Body of pancreas (tissue), 4 donors: ENCODE measurements around the gene COPS3. TPM values are rescaled to one million over a fixed set of nuclear protein-coding genes. Genes with fewer than 3 reads are reported as not detected.

Experiments
- ATAC-seq: fragments of 150-250 bp; one replicate; pipeline ENCODE4 v1.9.1; 2016
- DNase-seq, 4 donors: peaks; one replicate each; pipeline ENCODE4 v3.0.0-alpha.2; 2019
- H3K27ac ChIP-seq, 4 donors: fragments of 200-600 bp; sonication (generic); 1 replicate in 3 of 4; 2 replicates in 1 of 4; pipeline versions ENCODE4 v1.5.1 to v1.6.1; 2016 to 2019; ENCODE audit warnings: mild to moderate bottlenecking in 1 of 4, mixed read lengths in 1 of 4, moderate library complexity in 1 of 4
- H3K27me3 ChIP-seq, 2 donors: fragments of 200-600 bp; sonication (generic); one replicate each; pipeline ENCODE4 v1.6.0; 2016; ENCODE audit warnings: mild to moderate bottlenecking in 1 of 2
- H3K36me3 ChIP-seq, 2 donors: fragments of 200-600 bp; sonication (generic); replicated peaks in 1 of 2; 2 replicates each; pipeline ENCODE4 v1.5.1; 2016; ENCODE audit warnings: low read depth in 2 of 2; ENCODE audit not compliant: insufficient read depth in 1 of 2
- H3K4me1 ChIP-seq: fragments of 200-600 bp; sonication (generic); one replicate; pipeline ENCODE4 v1.6.0; 2016
- H3K4me3 ChIP-seq, 2 donors: fragments of 200-600 bp; sonication (generic); 1 replicate in 1 of 2; 2 replicates in 1 of 2; pipeline ENCODE4 v1.5.1; 2016 to 2019
- H3K9me3 ChIP-seq, 3 donors: fragments of 200-600 bp; sonication (generic); 1 replicate in 2 of 3; 2 replicates in 1 of 3; pipeline ENCODE4 v1.5.1; 2016
- CTCF ChIP-seq, 7 experiments: fragments of 450-650 bp in 4 of 7; fragments of 200-600 bp in 3 of 7; sonication (generic) in 3 of 7; IDR thresholded peaks; one replicate each; pipeline ENCODE4 v1.5.1; 2016 to 2019; ENCODE audit warnings: antibody characterized with exemption in 7 of 7
- POLR2A ChIP-seq, 3 donors: fragments of 450-650 bp; IDR thresholded peaks; one replicate each; pipeline ENCODE4 v1.6.1; 2016; ENCODE audit warnings: antibody characterized with exemption in 3 of 3, mild to moderate bottlenecking in 2 of 3
- WGBS, 2 donors: methylation state at CpG; one replicate each; pipeline ENCODE4 v1.1.5; 2017; 5-methylcytosine and 5-hydroxymethylcytosine counted together
- intact Hi-C: fragments of 100-400 bp; cut with DNase I; formaldehyde crosslinking; loops from one replicate; pipeline ENCODE4 v1.15.1; 2023
- total RNA-seq, 2 donors: library from RNA; depleted of rRNA; stranded (reverse); fragments of >200 nt; gene quantifications; one replicate each; pipeline ENCODE4 v1.1.0, GENCODE V29; 2016

The COPS3 gene
- total RNA-seq, 2 donors from 2014 or later, result 23.1 to 29.8 TPM

GRCh38 chr17:17298108-17298507 is 17.1 kb upstream of the COPS3 start:
- Histone ChIP-seq H3K4me3 (no peak overlapping the region), H3K9me3 (no peaks in the 10 kb centered on the region), H3K27ac (no peak overlapping the region), H3K36me3 (no peaks in the 10 kb centered on the region), H3K4me1 (peaks cover 10% of the 10 kb centered on the region), H3K27me3 (no peaks in the 10 kb centered on the region)
- ATAC-seq (no peak), DNase-seq (no peak)
- no peak for TF ChIP-seq CTCF (IDR thresholded peaks at IDR 0.05)
- no peak for TF ChIP-seq POLR2A (IDR thresholded peaks at IDR 0.05)
- intact Hi-C loops, result no loop called here
- 51 to 54% methylated on average over 3 of the region's 3 CpGs for WGBS, 2 donors

- intact Hi-C loops, result no loop called here
- no peak for DNase-seq
- Histone ChIP-seq H3K36me3 (no peaks in the 10 kb centered on the region), H3K4me3 (no peak overlapping the region), H3K9me3 (no peaks in the 10 kb centered on the region), H3K27me3 (no peaks in the 10 kb centered on the region), H3K27ac (no peak overlapping the region), H3K4me1 (peaks cover 10% of the 10 kb centered on the region)
- no peak for TF ChIP-seq POLR2A (IDR thresholded peaks at IDR 0.05)
- TF ChIP-seq CTCF (IDR thresholded peaks at IDR 0.05), result no peak
- WGBS, 2 donors, result 92 to 98% methylated on average over 3 of the region's 3 CpGs
- no peak for ATAC-seq
Measured at GRCh38 chr17:17297217-17297616, 16.2 kb upstream of the COPS3 start.

GRCh38 chr17:17295141-17295540 is 14.1 kb upstream of the COPS3 start:
- DNase-seq (no peak), ATAC-seq (no peak)
- Histone ChIP-seq H3K4me1 (no peaks in the 10 kb centered on the region), H3K9me3 (no peaks in the 10 kb centered on the region), H3K27ac (no peak overlapping the region), H3K4me3 (no peak overlapping the region), H3K27me3 (no peaks in the 10 kb centered on the region), H3K36me3 (no peaks in the 10 kb centered on the region)
- intact Hi-C loops, result no loop called here
- WGBS, 2 donors, result 91 to 97% methylated on average over 4 of the region's 4 CpGs
- TF ChIP-seq CTCF (IDR thresholded peaks at IDR 0.05) (no peak), POLR2A (IDR thresholded peaks at IDR 0.05) (no peak)

- intact Hi-C loops, result no loop called here
Measured at GRCh38 chr17:17289701-17290100, 8.7 kb upstream of the COPS3 start.

More at GRCh38 chr17:17289701-17290100, 8.7 kb upstream of the COPS3 start:
- ATAC-seq (no peak), DNase-seq (no peak)
- Histone ChIP-seq H3K27ac (no peak overlapping the region), H3K27me3 (no peaks in the 10 kb centered on the region), H3K4me1 (no peaks in the 10 kb centered on the region), H3K9me3 (no peaks in the 10 kb centered on the region), H3K36me3 (no peaks in the 10 kb centered on the region), H3K4me3 (no peak overlapping the region)
- TF ChIP-seq POLR2A (IDR thresholded peaks at IDR 0.05), result no peak
- no peak for TF ChIP-seq CTCF (IDR thresholded peaks at IDR 0.05)
- 63 to 84% methylated on average over 6 to 7 of the region's 7 CpGs for WGBS, 2 donors
